ENCODE results near the gene PIP5KL1. TPM values are rescaled to one million over a fixed set of nuclear protein-coding genes. Genes with fewer than 3 reads are reported as not detected.

The PIP5KL1 gene
- total RNA-seq, 1 donor from 2014 or later, result 11.5 TPM

DNA sequence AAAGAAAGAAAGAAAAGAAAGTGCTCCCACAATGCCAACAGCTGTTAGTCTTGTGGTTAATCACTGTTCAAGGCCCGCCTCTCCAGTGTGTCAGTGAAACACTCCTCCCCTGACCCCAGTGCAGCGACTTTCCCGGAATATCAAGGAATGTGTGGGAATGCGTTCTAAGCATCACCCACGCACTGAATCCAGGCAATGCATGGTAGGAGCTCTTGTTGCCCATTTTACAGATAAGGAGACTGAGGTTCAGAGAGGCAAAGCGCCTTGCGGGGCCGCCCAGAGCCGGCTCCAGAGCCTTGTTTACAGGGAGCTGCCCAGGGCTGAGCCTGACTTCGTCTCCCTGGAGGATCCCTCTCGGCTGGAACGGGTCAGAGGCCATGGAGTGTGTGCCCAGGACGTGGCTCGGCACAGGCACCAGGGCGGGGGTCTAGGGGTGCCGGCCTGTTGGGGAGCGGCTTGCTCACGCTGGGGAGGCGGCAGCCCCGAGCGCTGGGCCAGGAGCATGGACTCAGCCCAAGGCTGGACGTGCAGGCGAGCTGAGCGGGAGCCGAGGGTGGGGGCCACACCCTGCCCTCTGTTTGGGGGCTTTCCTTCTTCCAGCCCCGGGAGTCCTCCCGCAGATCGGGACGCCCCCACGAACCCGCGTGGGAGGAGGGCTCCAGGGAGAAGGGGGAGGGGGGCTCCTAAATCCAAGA is 32.0 kb downstream of the PIP5KL1 start:
- intact Hi-C loops (cut with DNase I), result no loop called here
- H3K4me1 ChIP-seq, result peaks cover 58% of the 10 kb centered on the region
- no peaks in the 10 kb centered on the region for H3K27me3 ChIP-seq (ENCODE audit: low read depth)
- H3K9me3 ChIP-seq, result no peaks in the 10 kb centered on the region
- TF ChIP-seq, protein P1, sequence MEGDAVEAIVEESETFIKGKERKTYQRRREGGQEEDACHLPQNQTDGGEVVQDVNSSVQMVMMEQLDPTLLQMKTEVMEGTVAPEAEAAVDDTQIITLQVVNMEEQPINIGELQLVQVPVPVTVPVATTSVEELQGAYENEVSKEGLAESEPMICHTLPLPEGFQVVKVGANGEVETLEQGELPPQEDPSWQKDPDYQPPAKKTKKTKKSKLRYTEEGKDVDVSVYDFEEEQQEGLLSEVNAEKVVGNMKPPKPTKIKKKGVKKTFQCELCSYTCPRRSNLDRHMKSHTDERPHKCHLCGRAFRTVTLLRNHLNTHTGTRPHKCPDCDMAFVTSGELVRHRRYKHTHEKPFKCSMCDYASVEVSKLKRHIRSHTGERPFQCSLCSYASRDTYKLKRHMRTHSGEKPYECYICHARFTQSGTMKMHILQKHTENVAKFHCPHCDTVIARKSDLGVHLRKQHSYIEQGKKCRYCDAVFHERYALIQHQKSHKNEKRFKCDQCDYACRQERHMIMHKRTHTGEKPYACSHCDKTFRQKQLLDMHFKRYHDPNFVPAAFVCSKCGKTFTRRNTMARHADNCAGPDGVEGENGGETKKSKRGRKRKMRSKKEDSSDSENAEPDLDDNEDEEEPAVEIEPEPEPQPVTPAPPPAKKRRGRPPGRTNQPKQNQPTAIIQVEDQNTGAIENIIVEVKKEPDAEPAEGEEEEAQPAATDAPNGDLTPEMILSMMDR (IDR thresholded peaks at IDR 0.05), result no peak
- H3K27ac ChIP-seq, result peak overlapping the region; percentile 91
- ATAC-seq (peak; percentile 52 to 54), DNase-seq (peak; percentile 64)
- peaks cover 30% of the 10 kb centered on the region for H3K36me3 ChIP-seq
- H3K4me3 ChIP-seq, result peak overlapping the region; percentile 99

DNA sequence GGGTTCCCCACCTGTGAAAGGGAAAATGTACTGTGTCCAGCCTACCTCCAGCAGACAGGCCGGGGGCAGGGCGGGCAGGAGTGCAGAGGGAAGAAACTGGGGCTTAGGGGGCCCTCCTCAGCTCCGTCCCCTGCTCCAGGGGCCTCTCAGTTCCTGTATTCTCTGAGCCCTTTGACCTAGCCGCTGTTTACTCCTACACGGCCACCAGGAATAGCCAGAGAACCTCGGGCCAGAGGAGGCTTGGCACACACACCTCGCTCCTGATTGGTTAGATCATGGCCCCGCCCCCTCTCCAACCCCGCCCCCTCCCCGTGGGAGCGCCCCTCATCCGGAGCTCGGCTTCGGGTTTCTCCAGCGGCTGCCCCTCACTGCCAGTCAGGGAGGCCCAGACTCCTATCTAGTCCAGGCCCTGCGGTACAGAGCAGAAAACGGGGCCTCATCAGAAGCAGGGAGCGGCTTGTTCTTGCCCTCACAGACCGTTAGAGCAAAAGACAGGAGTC is 33.3 kb downstream of the PIP5KL1 start:
- TF ChIP-seq, protein P1 (IDR thresholded peaks at IDR 0.05), result no peak
- peak; percentile 74 to 79 for ATAC-seq
- Histone ChIP-seq H3K36me3 (peaks cover 43% of the 10 kb centered on the region), H3K4me3 (peak overlapping the region; percentile 99), H3K27me3 (ENCODE audit: low read depth) (no peaks in the 10 kb centered on the region), H3K9me3 (no peaks in the 10 kb centered on the region), H3K4me1 (peaks cover 46% of the 10 kb centered on the region), H3K27ac (peak overlapping the region; percentile 91)
- intact Hi-C loops (cut with DNase I), result no loop called here
- peak; percentile 83 for DNase-seq

DNA sequence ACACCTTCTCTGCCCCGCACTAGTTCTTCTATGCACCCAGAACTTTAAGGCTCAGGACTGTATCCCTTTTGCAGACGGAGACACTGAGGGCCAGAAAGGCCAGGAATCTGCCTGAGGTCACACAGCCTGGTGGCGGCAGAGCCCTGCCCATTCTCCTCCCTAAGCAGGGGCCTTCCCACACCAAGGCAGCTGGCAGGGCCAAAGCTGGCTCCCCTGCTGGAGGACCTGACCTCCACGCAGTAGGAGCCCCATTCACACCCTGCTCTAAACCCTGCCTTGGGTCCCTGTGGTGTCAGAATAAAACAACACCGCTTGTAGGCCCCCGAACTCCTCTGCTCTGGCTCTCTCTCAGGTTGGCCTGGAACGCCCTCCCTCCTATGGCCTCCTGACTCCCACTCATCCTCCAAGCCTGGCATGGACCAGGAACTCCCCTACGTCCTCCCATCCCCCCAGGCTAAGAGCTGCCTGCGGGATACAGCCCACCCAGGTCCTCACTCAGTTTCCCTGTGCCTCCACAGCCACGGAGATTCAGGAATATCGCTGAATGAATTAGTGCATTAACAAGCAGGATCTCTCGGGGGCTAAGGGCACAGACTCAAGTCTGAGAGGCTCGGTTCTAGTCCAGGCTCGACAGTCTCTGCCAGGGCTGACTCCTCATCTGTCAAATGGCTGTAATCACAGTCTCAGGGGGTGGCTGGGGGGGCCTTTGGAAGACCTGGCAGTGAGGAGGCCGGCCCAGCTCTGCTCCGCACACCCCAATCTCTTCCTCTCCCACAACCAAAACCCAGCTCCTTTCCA is 34.0 kb downstream of the PIP5KL1 start:
- intact Hi-C loops (cut with DNase I), result no loop called here
- Histone ChIP-seq H3K36me3 (peaks cover 48% of the 10 kb centered on the region), H3K4me3 (peak overlapping the region; percentile 99), H3K4me1 (peaks cover 41% of the 10 kb centered on the region), H3K27ac (peak overlapping the region; percentile 91), H3K9me3 (no peaks in the 10 kb centered on the region), H3K27me3 (ENCODE audit: low read depth) (no peaks in the 10 kb centered on the region)
- DNase-seq, result no peak
- TF ChIP-seq, protein P1 (IDR thresholded peaks at IDR 0.05), result no peak
- ATAC-seq, result no peak

DNA sequence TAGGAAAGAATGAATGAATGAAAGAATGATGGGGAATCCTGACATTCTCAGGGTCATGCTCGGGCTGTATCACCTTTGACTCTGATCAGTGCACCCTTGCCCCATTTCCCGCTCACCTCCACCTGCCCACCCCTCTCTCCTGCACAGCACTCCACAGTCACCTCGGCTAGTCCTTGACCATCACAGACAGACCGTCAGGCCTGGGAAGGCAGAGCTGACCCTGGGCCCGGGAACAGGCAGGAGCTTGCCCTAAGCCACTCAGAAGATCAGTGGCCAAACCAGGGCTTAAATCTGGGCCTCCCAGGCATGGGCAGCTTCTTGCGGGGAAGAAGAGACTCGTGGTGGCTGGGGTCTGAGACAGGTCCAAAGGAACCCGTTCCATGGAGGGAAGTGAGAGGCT is 34.8 kb downstream of the PIP5KL1 start:
- ATAC-seq, result no peak
- intact Hi-C loops (cut with DNase I), result no loop called here
- TF ChIP-seq, protein P1 (IDR thresholded peaks at IDR 0.05), result no peak
- peaks cover 54% of the 10 kb centered on the region for H3K36me3 ChIP-seq
- DNase-seq, result no peak
- no peaks in the 10 kb centered on the region for H3K9me3 ChIP-seq
- no peaks in the 10 kb centered on the region for H3K27me3 ChIP-seq (ENCODE audit: low read depth)
- peaks cover 36% of the 10 kb centered on the region for H3K4me1 ChIP-seq
- H3K27ac ChIP-seq, result no peak overlapping the region
- no peak overlapping the region for H3K4me3 ChIP-seq

DNA sequence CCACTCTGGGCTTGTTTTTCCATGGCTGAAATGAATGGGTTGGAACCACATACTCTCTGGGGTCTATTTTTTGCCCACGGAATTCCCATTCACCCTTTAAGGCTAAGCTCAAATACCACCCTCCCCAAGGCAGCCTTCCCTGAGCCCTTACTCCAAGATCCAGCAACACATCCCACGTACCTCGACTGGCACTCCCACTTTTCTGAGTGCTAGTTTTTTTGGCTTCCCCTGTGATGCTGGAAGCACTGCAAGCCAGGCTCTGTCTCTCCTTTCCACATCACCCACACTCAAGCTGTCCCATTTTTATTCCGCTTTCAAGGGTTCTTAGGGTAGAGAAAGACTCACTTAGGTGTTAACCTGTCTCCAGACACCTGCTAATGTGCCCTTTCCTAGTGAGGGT is 37.2 kb downstream of the PIP5KL1 start:
- ATAC-seq, result no peak
- Histone ChIP-seq H3K4me1 (peaks cover 22% of the 10 kb centered on the region), H3K27me3 (ENCODE audit: low read depth) (no peaks in the 10 kb centered on the region), H3K4me3 (no peak overlapping the region), H3K36me3 (peaks cover 77% of the 10 kb centered on the region), H3K27ac (no peak overlapping the region), H3K9me3 (no peaks in the 10 kb centered on the region)
- intact Hi-C loops (cut with DNase I), result no loop called here
- TF ChIP-seq, protein P1 (IDR thresholded peaks at IDR 0.05), result no peak
- DNase-seq, result no peak
